MCF 10A (cell line): Measurements from ENCODE around the gene ADM2. TPM values are rescaled to one million over a fixed set of nuclear protein-coding genes. Genes with fewer than 3 reads are reported as not detected.

Source experiments
- BruUV-seq: library from RNA; stranded (reverse); fragments of 400-500 nt; replicated peaks from 2 replicates; lab custom pipeline; 2021; lab: Mats Ljungman, UMichigan
- CTCF ChIA-PET: fragments of 300-600 bp; sonication (Branson Sonifier 250); formaldehyde crosslinking; extraction: SDS; loops from one replicate; lab custom pipeline; 2021; ENCODE audit warnings: antibody characterized with exemption, inconsistent platforms; lab: Yijun Ruan, JAX
- POLR2A ChIA-PET: fragments of 300-600, 350-650 bp; sonication (Branson Sonifier 250); formaldehyde crosslinking; extraction: SDS; loops from one replicate; lab custom pipeline; 2020; ENCODE audit warnings: antibody characterized with exemption, inconsistent platforms; lab: Yijun Ruan, JAX
- DNase-seq: peaks from one replicate; pipeline ENCODE4 v3.0.0-alpha.2; 2018; ENCODE audit not compliant: unreplicated experiment
- H3K27ac Mint-ChIP-seq: one replicate; pipeline ENCODE4 v1.8.0; 2022; ENCODE audit warnings: mild to moderate bottlenecking, low read depth, mixed read lengths; ENCODE audit not compliant: unreplicated experiment
- H3K27me3 Mint-ChIP-seq: one replicate; pipeline ENCODE4 v1.8.0; 2022; ENCODE audit warnings: mixed read lengths; ENCODE audit not compliant: insufficient read depth, unreplicated experiment
- H3K36me3 Mint-ChIP-seq: one replicate; pipeline ENCODE4 v1.8.0; 2022; ENCODE audit warnings: mild to moderate bottlenecking, moderate library complexity, mixed read lengths; ENCODE audit not compliant: insufficient read depth, unreplicated experiment
- H3K4me1 Mint-ChIP-seq: one replicate; pipeline ENCODE4 v1.8.0; 2022; ENCODE audit warnings: mixed read lengths; ENCODE audit not compliant: insufficient read depth, unreplicated experiment
- H3K4me3 Mint-ChIP-seq: one replicate; pipeline ENCODE4 v1.8.0; 2022; ENCODE audit warnings: mild to moderate bottlenecking, moderate library complexity, mixed read lengths; ENCODE audit not compliant: unreplicated experiment
- H3K9me3 Mint-ChIP-seq: one replicate; pipeline ENCODE4 v1.8.0; 2022; ENCODE audit warnings: mixed read lengths; ENCODE audit not compliant: unreplicated experiment
- intact Hi-C: fragments of 100-400 bp; cut with micrococcal nuclease; formaldehyde crosslinking; loops from 2 replicates; pipeline ENCODE4 v1.14.1; 2022
- total RNA-seq: library from RNA; stranded (reverse); gene quantifications from 2 replicates; pipeline ENCODE4 v1.2.3, GENCODE V29; 2022
- TF ChIP-seq, protein P1 (sequence below): fragments of 200-600 bp; IDR thresholded peaks from one replicate; pipeline ENCODE4 v1.8.0; 2022; ENCODE audit warnings: antibody characterized with exemption, mild to moderate bottlenecking; ENCODE audit not compliant: unreplicated experiment

ADM2 gene
- total RNA-seq, 1 experiment from 2014 or later, result 39.7 TPM

GRCh38 chr22:50502096-50502495 lies 20.8 kb downstream of the ADM2 start:
- H3K9me3 Mint-ChIP-seq, result no peaks in the 10 kb centered on the region
- H3K27ac Mint-ChIP-seq, result no peak overlapping the region
- peaks cover 7% of the 10 kb centered on the region for H3K4me1 Mint-ChIP-seq
- POLR2A ChIA-PET, result no interaction called here
- no TSS peak for BruUV-seq
- TF ChIP-seq, protein P1, sequence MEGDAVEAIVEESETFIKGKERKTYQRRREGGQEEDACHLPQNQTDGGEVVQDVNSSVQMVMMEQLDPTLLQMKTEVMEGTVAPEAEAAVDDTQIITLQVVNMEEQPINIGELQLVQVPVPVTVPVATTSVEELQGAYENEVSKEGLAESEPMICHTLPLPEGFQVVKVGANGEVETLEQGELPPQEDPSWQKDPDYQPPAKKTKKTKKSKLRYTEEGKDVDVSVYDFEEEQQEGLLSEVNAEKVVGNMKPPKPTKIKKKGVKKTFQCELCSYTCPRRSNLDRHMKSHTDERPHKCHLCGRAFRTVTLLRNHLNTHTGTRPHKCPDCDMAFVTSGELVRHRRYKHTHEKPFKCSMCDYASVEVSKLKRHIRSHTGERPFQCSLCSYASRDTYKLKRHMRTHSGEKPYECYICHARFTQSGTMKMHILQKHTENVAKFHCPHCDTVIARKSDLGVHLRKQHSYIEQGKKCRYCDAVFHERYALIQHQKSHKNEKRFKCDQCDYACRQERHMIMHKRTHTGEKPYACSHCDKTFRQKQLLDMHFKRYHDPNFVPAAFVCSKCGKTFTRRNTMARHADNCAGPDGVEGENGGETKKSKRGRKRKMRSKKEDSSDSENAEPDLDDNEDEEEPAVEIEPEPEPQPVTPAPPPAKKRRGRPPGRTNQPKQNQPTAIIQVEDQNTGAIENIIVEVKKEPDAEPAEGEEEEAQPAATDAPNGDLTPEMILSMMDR, result no peak
- intact Hi-C loops, result no loop called here
- no peaks in the 10 kb centered on the region for H3K27me3 Mint-ChIP-seq
- no peaks in the 10 kb centered on the region for H3K36me3 Mint-ChIP-seq
- CTCF ChIA-PET, result interaction anchor here (0.6 to 1.9 kb wide), 2 partner anchors 25 to 61 kb away, joined by 3 to 7 read pairs; partner anchors contain the start of gene SYCE3
- no peak for DNase-seq
- no peak overlapping the region for H3K4me3 Mint-ChIP-seq

DNA sequence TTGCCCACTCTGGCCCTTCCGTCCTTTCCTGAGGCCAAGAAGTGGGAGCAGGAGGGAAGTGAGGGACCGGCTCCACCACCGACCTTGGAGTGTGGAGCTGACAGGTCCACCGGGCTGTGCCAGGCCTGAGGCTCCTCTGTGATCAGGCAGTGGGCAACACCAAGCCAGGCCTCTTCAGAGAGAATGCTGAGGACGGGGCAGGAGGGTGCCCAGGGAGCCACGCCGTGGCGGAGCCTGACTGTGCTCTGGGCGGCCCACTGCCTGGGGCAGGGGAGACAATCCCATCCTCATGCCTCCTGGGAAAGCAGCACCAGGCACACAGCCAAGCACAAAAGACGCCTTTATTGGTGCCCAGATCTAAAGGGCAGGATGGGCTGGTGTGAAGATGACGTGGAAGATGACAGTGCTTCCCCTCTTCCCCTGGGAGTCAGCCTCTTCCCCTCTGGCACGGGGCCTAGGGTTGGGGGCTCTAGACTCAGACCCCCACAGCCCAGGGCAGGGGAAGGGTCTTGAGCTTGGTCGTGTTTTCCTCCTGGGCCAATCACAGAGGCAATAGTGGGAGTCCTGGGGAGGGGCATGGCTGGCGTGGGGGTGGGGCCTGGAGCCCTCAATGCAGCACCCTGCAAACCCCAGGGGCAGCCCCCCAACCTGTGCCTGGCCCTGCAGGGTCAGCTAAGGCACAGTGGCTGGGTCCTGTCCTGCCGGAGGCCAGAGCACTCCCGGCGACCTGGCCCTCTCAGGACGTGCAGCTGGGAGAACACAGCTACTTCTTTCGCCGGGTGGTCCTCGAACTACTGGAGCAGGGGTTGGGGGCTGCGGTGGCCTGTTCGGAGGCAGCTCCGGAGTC lies 21.5 kb downstream of the ADM2 start:
- Mint-ChIP-seq H3K27me3 (no peaks in the 10 kb centered on the region), H3K9me3 (no peaks in the 10 kb centered on the region), H3K4me1 (peaks cover 7% of the 10 kb centered on the region), H3K4me3 (no peak overlapping the region), H3K27ac (no peak overlapping the region), H3K36me3 (no peaks in the 10 kb centered on the region)
- intact Hi-C loops, result no loop called here
- TF ChIP-seq, protein P1, result no peak
- BruUV-seq, result TSS peak; percentile 42
- ChIA-PET POLR2A (no interaction called here), CTCF (interaction anchor here (0.6 to 1.9 kb wide), 2 partner anchors 60 to 74 kb away, joined by 3 to 7 read pairs; partner anchors contain the start of gene SYCE3)
- no peak for DNase-seq

DNA sequence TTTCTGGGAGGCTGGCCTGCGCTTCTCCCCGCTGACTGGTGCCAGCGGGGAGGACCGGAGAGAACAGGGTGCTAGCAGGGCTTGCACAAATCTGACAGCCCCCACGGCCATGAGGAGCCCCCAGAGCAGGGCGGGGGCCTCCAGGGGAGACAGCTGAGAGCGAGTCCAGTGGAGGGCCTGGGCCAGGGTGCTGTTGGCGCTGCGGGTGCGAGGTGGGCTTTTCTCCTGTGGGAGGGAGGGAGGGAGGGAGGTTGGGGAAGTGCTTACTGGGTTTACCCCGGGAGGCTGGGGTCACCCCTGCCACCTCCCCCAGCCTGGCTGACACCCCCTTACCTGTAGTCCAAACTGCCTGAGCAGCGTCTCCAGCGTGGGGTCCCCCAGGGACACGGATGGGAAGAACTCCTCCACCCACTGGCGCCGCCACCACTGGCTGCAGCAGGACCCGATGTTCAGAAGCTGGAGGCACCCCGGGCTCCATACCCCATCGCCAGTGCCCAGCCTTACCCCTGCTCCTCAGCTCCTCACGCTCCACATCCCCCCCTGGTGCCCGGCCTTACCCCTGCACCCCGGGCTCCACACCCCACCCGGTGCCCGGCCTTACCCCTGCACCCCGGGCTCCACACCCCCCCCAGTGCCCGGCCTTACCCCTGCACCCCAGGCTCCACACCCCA lies 22.3 kb downstream of the ADM2 start:
- H3K27ac Mint-ChIP-seq, result no peak overlapping the region
- H3K4me1 Mint-ChIP-seq, result peaks cover 5% of the 10 kb centered on the region
- DNase-seq, result no peak
- ChIA-PET CTCF (interaction anchor here (0.6 kb wide), 2 partner anchors 74 to 199 kb away, joined by 3 read pairs; no protein-coding TSS in a partner anchor), POLR2A (no interaction called here)
- BruUV-seq, result no TSS peak
- TF ChIP-seq, protein P1, result no peak
- no peaks in the 10 kb centered on the region for H3K9me3 Mint-ChIP-seq
- H3K4me3 Mint-ChIP-seq, result no peak overlapping the region
- H3K27me3 Mint-ChIP-seq, result no peaks in the 10 kb centered on the region
- intact Hi-C loops, result no loop called here
- no peaks in the 10 kb centered on the region for H3K36me3 Mint-ChIP-seq
